ENCODE measurements around the gene PDK1.

DNA sequence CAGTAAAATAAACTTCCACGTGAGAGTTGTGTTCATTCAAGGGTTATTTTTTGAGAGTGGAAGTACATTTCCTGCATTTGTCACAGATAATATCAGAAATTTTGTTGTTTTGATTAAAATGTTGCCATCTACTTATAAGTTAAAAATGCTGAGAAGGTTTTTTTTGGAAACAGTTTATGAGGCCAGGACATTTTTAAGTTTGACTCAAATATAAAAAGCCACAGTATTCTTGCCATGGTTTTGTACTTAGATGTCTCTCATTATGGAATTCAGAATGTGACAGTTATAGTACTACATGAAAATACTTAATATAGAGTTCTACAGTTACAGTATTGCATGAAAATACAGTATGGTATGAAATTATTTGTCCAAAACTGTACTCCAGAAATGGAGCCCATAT lies 44.1 kb downstream of the PDK1 start:
- TF ChIP-seq, protein P1, sequence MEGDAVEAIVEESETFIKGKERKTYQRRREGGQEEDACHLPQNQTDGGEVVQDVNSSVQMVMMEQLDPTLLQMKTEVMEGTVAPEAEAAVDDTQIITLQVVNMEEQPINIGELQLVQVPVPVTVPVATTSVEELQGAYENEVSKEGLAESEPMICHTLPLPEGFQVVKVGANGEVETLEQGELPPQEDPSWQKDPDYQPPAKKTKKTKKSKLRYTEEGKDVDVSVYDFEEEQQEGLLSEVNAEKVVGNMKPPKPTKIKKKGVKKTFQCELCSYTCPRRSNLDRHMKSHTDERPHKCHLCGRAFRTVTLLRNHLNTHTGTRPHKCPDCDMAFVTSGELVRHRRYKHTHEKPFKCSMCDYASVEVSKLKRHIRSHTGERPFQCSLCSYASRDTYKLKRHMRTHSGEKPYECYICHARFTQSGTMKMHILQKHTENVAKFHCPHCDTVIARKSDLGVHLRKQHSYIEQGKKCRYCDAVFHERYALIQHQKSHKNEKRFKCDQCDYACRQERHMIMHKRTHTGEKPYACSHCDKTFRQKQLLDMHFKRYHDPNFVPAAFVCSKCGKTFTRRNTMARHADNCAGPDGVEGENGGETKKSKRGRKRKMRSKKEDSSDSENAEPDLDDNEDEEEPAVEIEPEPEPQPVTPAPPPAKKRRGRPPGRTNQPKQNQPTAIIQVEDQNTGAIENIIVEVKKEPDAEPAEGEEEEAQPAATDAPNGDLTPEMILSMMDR (conservative IDR thresholded peaks at IDR 0.05 in 1 of 2, IDR thresholded peaks at IDR 0.05 in 1 of 2; ENCODE audit: extremely low read depth in 1 of 2, insufficient read depth in 1 of 2, low read depth in 1 of 2, low read length in 2 of 2), result no peak
- no peak for TF ChIP-seq EZH2 (IDR thresholded peaks at IDR 0.05; ENCODE audit: borderline replicate concordance, low read length)
